ENCODE measurements around the gene SLC13A4. TPM values are rescaled to one million over a fixed set of nuclear protein-coding genes. Genes with fewer than 3 reads are reported as not detected.
"Not testable (repeated sequence)": the region's sequence is repeated elsewhere in the genome, so short reads cannot be mapped to it uniquely, and the experiment has no call there.

SLC13A4 gene
- total and polyA plus RNA-seq, 2 donors = 0.03 TPM; not detected in 1

DNA sequence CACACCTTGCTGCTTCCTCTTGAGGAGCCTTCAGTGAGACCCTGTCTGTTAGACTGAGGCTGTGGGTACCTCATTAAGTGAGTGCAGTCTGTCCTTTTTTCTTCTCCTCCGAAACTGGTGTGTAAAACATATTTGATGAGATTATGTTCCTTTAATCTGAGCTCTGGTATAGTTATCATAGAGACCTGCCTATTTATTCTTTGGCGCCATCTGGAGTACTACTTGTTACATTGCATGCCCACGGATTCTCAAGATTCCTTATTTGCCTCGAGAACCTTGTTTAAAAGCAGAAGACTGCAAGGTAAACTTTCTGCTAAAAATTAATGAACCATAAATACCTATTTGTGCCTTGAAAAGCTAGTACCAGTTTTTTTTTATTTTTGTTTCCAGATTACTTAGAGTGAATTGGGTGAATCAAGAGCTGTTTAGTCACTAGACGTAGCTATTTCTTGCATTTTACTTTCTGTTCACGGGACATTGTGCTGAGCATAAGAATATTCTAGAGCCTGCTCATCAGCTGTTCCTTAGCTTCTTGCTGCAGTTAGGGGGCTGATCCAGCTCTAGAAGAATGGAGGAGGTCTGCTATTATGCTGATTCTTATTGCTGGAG lies 82.6 kb downstream of the SLC13A4 start:
- peak; percentile 18 for DNase-seq (ENCODE audit: extremely low spot score)
- WGBS = 41% methylated on average over 6 of the region's 6 CpGs
- peaks cover 2% of the 10 kb centered on the region for H3K36me3 ChIP-seq (ENCODE audit: insufficient read depth)
- no peak overlapping the region for H3K27ac ChIP-seq (ENCODE audit: low read depth)
- no peaks in the 10 kb centered on the region for H3K4me1 ChIP-seq (ENCODE audit: insufficient read depth)
- H3K4me3 ChIP-seq (ENCODE audit: low read depth, low read length) = no peak overlapping the region

DNA sequence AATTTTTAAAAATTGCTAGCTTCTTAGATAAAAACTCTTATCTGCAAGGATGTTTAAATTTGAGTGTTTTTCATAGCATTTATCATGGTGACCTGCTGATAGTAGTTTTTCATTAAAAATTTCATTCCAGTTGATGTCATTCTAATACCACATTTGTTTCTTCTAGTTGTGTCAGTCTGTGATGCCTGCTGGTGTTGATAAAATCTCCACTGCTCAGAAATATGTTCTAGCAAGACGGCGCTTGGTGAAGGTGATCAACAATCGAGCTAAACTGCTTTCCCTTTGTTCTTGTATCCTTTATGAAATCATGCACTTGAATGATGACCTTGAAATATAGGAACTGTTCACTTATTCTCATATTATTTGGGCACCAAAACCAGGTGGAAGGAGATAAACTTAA lies 83.3 kb downstream of the SLC13A4 start:
- H3K27ac ChIP-seq (ENCODE audit: low read depth) = no peak overlapping the region
- no peak for DNase-seq (ENCODE audit: extremely low spot score)
- H3K36me3 ChIP-seq (ENCODE audit: insufficient read depth) = peaks cover 2% of the 10 kb centered on the region
- H3K4me1 ChIP-seq (ENCODE audit: insufficient read depth) = no peaks in the 10 kb centered on the region
- WGBS = 76% methylated on average over 3 of the region's 3 CpGs
- no peak overlapping the region for H3K4me3 ChIP-seq (ENCODE audit: low read depth, low read length)

- H3K27ac ChIP-seq (ENCODE audit: low read depth) = no peak overlapping the region
- DNase-seq (ENCODE audit: extremely low spot score) = no peak
- H3K4me3 ChIP-seq (ENCODE audit: low read depth, low read length) = no peak overlapping the region
- H3K36me3 ChIP-seq (ENCODE audit: insufficient read depth) = peaks cover 2% of the 10 kb centered on the region
- no peaks in the 10 kb centered on the region for H3K4me1 ChIP-seq (ENCODE audit: insufficient read depth)
- WGBS = 90% methylated on average over 3 of the region's 3 CpGs
These were observed 83.8 kb downstream of the SLC13A4 start for GRCh38 chr7:135644154-135644553.

DNA sequence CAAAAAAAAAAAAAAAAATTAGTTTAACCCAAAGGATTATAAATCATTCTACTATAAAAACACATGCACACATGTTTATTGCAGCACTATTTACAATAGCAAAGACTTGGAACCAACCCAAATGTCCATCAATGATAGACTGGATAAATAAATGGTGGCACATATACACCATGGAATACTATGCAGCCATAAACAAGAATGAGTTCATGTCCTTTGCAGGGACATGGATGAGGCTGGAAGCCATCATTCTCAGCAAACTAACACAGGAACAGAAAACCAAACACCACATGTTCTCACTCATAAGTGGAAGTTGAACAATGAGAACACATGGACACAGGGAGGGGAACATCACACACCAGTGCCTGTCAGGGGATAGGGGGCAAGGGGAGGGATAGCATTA lies 88.3 kb downstream of the SLC13A4 start:
- DNase-seq (ENCODE audit: extremely low spot score); H3K36me3 ChIP-seq (ENCODE audit: insufficient read depth); H3K4me3 ChIP-seq (ENCODE audit: low read depth, low read length); H3K4me1 ChIP-seq (ENCODE audit: insufficient read depth); H3K27ac ChIP-seq (ENCODE audit: low read depth): not testable (repeated sequence)

GRCh38 chr7:135634191-135634878 lies 93.7 kb downstream of the SLC13A4 start:
- no peak for DNase-seq (ENCODE audit: extremely low spot score)
- Histone ChIP-seq H3K27ac (ENCODE audit: low read depth) (no peak overlapping the region), H3K36me3 (ENCODE audit: insufficient read depth) (peaks cover 3% of the 10 kb centered on the region), H3K4me3 (ENCODE audit: low read depth, low read length) (no peak overlapping the region), H3K4me1 (ENCODE audit: insufficient read depth) (no peaks in the 10 kb centered on the region)
- WGBS = 96% methylated on average over 7 of the region's 7 CpGs

Small RNA genes lying within 50 kb of the gene (small RNA-seq; reads per million reads assigned to genes)
- gene RNU6-1154P = not detected

Other genes starting within 250 kb of the SLC13A4 start
- 36.1 TPM for gene CNOT4, start 218.1 kb downstream of the SLC13A4 start, total RNA-seq
- 11.7 TPM for gene CNOT4, start 218.1 kb downstream of the SLC13A4 start, polyA plus RNA-seq
- gene NUP205, start 170.3 kb downstream of the SLC13A4 start, total RNA-seq = 50.6 TPM
- 21.4 TPM for gene NUP205, start 170.3 kb downstream of the SLC13A4 start, polyA plus RNA-seq
- 36.7 TPM for gene STMP1, start 65.7 kb downstream of the SLC13A4 start, total RNA-seq
- 34.2 TPM for gene STMP1, start 65.7 kb downstream of the SLC13A4 start, polyA plus RNA-seq
- gene FAM180A, start 20.6 kb upstream of the SLC13A4 start, total RNA-seq = 0.63 TPM
- gene FAM180A, start 20.6 kb upstream of the SLC13A4 start, polyA plus RNA-seq = 2.9 TPM
- gene MTPN, start 249.2 kb upstream of the SLC13A4 start, total RNA-seq = 148 TPM
- 118 TPM for gene MTPN, start 249.2 kb upstream of the SLC13A4 start, polyA plus RNA-seq